C4-2B (cell line): ENCODE measurements around the gene DNAAF9.

Experiments
- ZFX ChIP-seq: fragments of 450-650 bp; IDR thresholded peaks from 2 replicates; pipeline ENCODE4 v1.6.1; 2017
- TF ChIP-seq, protein P1 (sequence below): fragments of 450-650 bp; conservative IDR thresholded peaks from 2 replicates; pipeline ENCODE4 v1.5.1; 2017; ENCODE audit warnings: mild to moderate bottlenecking

DNA sequence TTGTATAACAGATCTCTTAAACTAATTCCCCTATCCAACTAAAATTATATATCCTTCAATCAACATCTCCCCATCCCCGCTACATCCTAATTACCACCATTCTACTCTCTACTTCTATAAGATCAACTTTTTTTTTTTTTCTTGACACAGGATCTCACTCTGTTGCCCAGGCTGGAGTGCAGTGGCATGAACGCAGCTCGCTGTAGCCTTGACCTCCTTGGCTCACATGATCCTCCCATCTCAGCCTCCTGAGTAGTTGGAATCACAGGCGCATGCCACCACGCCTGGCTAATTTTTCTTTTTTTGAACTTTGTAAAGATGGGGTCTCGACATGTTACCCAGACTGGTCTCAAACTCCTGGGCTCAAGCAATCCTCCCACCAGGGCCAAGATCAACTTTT is 5.0 kb downstream of the DNAAF9 start:
- TF ChIP-seq, protein P1, sequence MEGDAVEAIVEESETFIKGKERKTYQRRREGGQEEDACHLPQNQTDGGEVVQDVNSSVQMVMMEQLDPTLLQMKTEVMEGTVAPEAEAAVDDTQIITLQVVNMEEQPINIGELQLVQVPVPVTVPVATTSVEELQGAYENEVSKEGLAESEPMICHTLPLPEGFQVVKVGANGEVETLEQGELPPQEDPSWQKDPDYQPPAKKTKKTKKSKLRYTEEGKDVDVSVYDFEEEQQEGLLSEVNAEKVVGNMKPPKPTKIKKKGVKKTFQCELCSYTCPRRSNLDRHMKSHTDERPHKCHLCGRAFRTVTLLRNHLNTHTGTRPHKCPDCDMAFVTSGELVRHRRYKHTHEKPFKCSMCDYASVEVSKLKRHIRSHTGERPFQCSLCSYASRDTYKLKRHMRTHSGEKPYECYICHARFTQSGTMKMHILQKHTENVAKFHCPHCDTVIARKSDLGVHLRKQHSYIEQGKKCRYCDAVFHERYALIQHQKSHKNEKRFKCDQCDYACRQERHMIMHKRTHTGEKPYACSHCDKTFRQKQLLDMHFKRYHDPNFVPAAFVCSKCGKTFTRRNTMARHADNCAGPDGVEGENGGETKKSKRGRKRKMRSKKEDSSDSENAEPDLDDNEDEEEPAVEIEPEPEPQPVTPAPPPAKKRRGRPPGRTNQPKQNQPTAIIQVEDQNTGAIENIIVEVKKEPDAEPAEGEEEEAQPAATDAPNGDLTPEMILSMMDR = no peak
- no peak for TF ChIP-seq ZFX
